Chondrocyte (in vitro differentiated cells): ENCODE measurements around the gene FOXD2. TPM values are rescaled to one million over a fixed set of nuclear protein-coding genes. Genes with fewer than 3 reads are reported as not detected.

Experiments used
- DNase-seq: peaks from one replicate; pipeline ENCODE4 v3.0.0; 2021; ENCODE audit warnings: mixed read lengths, low spot score
- H3K27ac Mint-ChIP-seq: one replicate; pipeline ENCODE4 v1.8.0; 2021; ENCODE audit warnings: mild to moderate bottlenecking, moderate library complexity, mixed read lengths; ENCODE audit not compliant: unreplicated experiment
- H3K27me3 Mint-ChIP-seq: 2 replicates; pipeline ENCODE4 v1.8.0; 2021; ENCODE audit warnings: low read depth, mixed read lengths
- H3K36me3 Mint-ChIP-seq: 2 replicates; pipeline ENCODE4 v1.8.0; 2021; ENCODE audit warnings: low read depth, mixed read lengths
- H3K4me1 Mint-ChIP-seq: 2 replicates; pipeline ENCODE4 v1.8.0; 2021; ENCODE audit warnings: low read depth, mild to moderate bottlenecking, mixed read lengths
- H3K4me3 Mint-ChIP-seq: one replicate; pipeline ENCODE4 v1.8.0; 2021; ENCODE audit warnings: mild to moderate bottlenecking, moderate library complexity, mixed read lengths; ENCODE audit not compliant: unreplicated experiment
- H3K9me3 Mint-ChIP-seq: 2 replicates; pipeline ENCODE4 v1.8.0; 2021; ENCODE audit warnings: low read depth, mixed read lengths
- CTCF ChIP-seq: fragments of 200-600 bp; sonication (generic); IDR thresholded peaks from 2 replicates; pipeline ENCODE4 v1.5.0; 2021; ENCODE audit warnings: antibody characterized with exemption, mild to moderate bottlenecking, moderate library complexity
- total RNA-seq: library from RNA; stranded (reverse); gene quantifications from 3 replicates; pipeline ENCODE4 v1.2.1, GENCODE V29; 2021

FOXD2 gene
- total RNA-seq, 1 donor from 2014 or later: 1.0 TPM

GRCh38 chr1:47436979-47437446 lies 831 bp upstream of the FOXD2 start:
- TF ChIP-seq CTCF: no peak
- H3K27ac Mint-ChIP-seq: peak overlapping the region; percentile 81
- H3K36me3 Mint-ChIP-seq: peaks cover 3% of the 10 kb centered on the region
- peaks cover 12% of the 10 kb centered on the region for H3K27me3 Mint-ChIP-seq
- no peaks in the 10 kb centered on the region for H3K9me3 Mint-ChIP-seq
- no peak for DNase-seq
- H3K4me3 Mint-ChIP-seq: peak overlapping the region; percentile 86
- peaks cover 48% of the 10 kb centered on the region for H3K4me1 Mint-ChIP-seq

- H3K4me3 Mint-ChIP-seq: peak overlapping the region; percentile 65
- H3K36me3 Mint-ChIP-seq: peaks cover 2% of the 10 kb centered on the region
- no peak for DNase-seq
Observed at GRCh38 chr1:47438165-47439016, 547 bp downstream of the FOXD2 start.

GRCh38 chr1:47439017-47439818 lies 1.4 kb downstream of the FOXD2 start:
- Mint-ChIP-seq H3K4me1 (peaks cover 33% of the 10 kb centered on the region), H3K9me3 (no peaks in the 10 kb centered on the region), H3K4me3 (no peak overlapping the region), H3K27ac (no peak overlapping the region), H3K27me3 (peaks cover 9% of the 10 kb centered on the region), H3K36me3 (peaks cover 1% of the 10 kb centered on the region)
- DNase-seq: no peak
- no peak for TF ChIP-seq CTCF

More at GRCh38 chr1:47438165-47439016, 547 bp downstream of the FOXD2 start:
- H3K27me3 Mint-ChIP-seq: peaks cover 12% of the 10 kb centered on the region
- H3K9me3 Mint-ChIP-seq: no peaks in the 10 kb centered on the region
- no peak overlapping the region for H3K27ac Mint-ChIP-seq
- TF ChIP-seq CTCF: no peak
- peaks cover 34% of the 10 kb centered on the region for H3K4me1 Mint-ChIP-seq

- peaks cover 31% of the 10 kb centered on the region for H3K4me1 Mint-ChIP-seq
- no peaks in the 10 kb centered on the region for H3K36me3 Mint-ChIP-seq
- TF ChIP-seq CTCF: no peak
- H3K27ac Mint-ChIP-seq: no peak overlapping the region
- H3K9me3 Mint-ChIP-seq: no peaks in the 10 kb centered on the region
- peaks cover 5% of the 10 kb centered on the region for H3K27me3 Mint-ChIP-seq
- no peak for DNase-seq
- no peak overlapping the region for H3K4me3 Mint-ChIP-seq
Observed at GRCh38 chr1:47439819-47440598, 2.2 kb downstream of the FOXD2 start.
